ENCODE results near the gene SELENOM. TPM values are rescaled to one million over a fixed set of nuclear protein-coding genes. Genes with fewer than 3 reads are reported as not detected.
A peak's percentile ranks its signal among the peaks of the same experiment; 100 is the strongest.

SELENOM gene
- polyA plus RNA-seq, 1 experiment: 89.0 TPM

- H3K27me3 ChIP-seq (ENCODE audit: control insufficient read depth, insufficient read depth, low read length): peaks cover 7% of the 10 kb centered on the region
- H3K9me3 ChIP-seq (ENCODE audit: control insufficient read depth, insufficient read depth, low read length): no peaks in the 10 kb centered on the region; the same call in 1 of the 2 replicates
- no peak for TF ChIP-seq CTCF (IDR thresholded peaks at IDR 0.05; ENCODE audit: low read depth, low read length)
- CTCF ChIA-PET: interaction anchor here (1.2 to 1.9 kb wide), 3 partner anchors 15 to 90 kb away, joined by 3 to 6 read pairs (median 4); partner anchors contain the start of genes LIMK2, PLA2G3 and SELENOM
- POLR2A ChIA-PET: interaction anchor here (0.6 kb wide), 1 partner anchor 76 kb away, joined by 3 read pairs; no protein-coding TSS in a partner anchor
- H3K27ac ChIP-seq (ENCODE audit: low read depth, low read length): no peak within 1 kb of the TSS
- peak within 1 kb of the TSS; percentile 68 for H3K4me3 ChIP-seq (ENCODE audit: low read depth, low read length)
- DNase-seq (ENCODE audit: low read depth, low spot score): no peak
Observed at GRCh38 chr22:31122532-31123291, 15.3 kb upstream of the SELENOM start, which contains the start of gene INPP5J. Gene INPP5J, plus strand, starts transcription at chr22:31122966. Its CDS starts 49 bp downstream, at chr22:31123015.

GRCh38 chr22:31122196-31122531 lies 14.8 kb upstream of the SELENOM start:
- Histone ChIP-seq H3K4me3 (ENCODE audit: low read depth, low read length) (no peak overlapping the region), H3K27me3 (ENCODE audit: control insufficient read depth, insufficient read depth, low read length) (peaks cover 7% of the 10 kb centered on the region), H3K9me3 (ENCODE audit: control insufficient read depth, insufficient read depth, low read length) (no peaks in the 10 kb centered on the region; the same call in 1 of the 2 replicates), H3K27ac (ENCODE audit: low read depth, low read length) (no peak overlapping the region)
- TF ChIP-seq CTCF (IDR thresholded peaks at IDR 0.05; ENCODE audit: low read depth, low read length): no peak
- POLR2A ChIA-PET: interaction anchor here (0.6 kb wide), 1 partner anchor 76 kb away, joined by 3 read pairs; no protein-coding TSS in a partner anchor
- DNase-seq (ENCODE audit: low read depth, low spot score): no peak
- CTCF ChIA-PET: interaction anchor here (1.2 to 1.9 kb wide), 3 partner anchors 14 to 90 kb away, joined by 3 to 6 read pairs (median 4); partner anchors contain the start of genes LIMK2, PLA2G3 and SELENOM

- H3K27me3 ChIP-seq (ENCODE audit: control insufficient read depth, insufficient read depth, low read length): peaks cover 7% of the 10 kb centered on the region
- H3K9me3 ChIP-seq (ENCODE audit: control insufficient read depth, insufficient read depth, low read length): no peaks in the 10 kb centered on the region; the same call in 1 of the 2 replicates
- TF ChIP-seq CTCF (IDR thresholded peaks at IDR 0.05; ENCODE audit: low read depth, low read length): no peak
- no peak overlapping the region for H3K27ac ChIP-seq (ENCODE audit: low read depth, low read length)
- POLR2A ChIA-PET: no interaction called here
- CTCF ChIA-PET: interaction anchor here (1.9 kb wide), 1 partner anchor 14 kb away, joined by 6 read pairs; the partner anchor contains the start of gene SELENOM
- H3K4me3 ChIP-seq (ENCODE audit: low read depth, low read length): no peak overlapping the region
- DNase-seq (ENCODE audit: low read depth, low spot score): no peak
Observed at GRCh38 chr22:31121403-31121802, 14.0 kb upstream of the SELENOM start.

- DNase-seq (ENCODE audit: low read depth, low spot score): no peak
- Histone ChIP-seq H3K27me3 (ENCODE audit: control insufficient read depth, insufficient read depth, low read length) (peaks cover 7% of the 10 kb centered on the region), H3K27ac (ENCODE audit: low read depth, low read length) (no peak overlapping the region), H3K9me3 (ENCODE audit: control insufficient read depth, insufficient read depth, low read length) (no peaks in the 10 kb centered on the region), H3K4me3 (ENCODE audit: low read depth, low read length) (no peak overlapping the region)
- ChIA-PET POLR2A (interaction anchor here (0.6 kb wide), 1 partner anchor 24 kb away, joined by 3 read pairs; no protein-coding TSS in a partner anchor), CTCF (interaction anchor here (0.6 to 1.9 kb wide), 2 partner anchors 13 to 55 kb away, joined by 4 to 6 read pairs; partner anchors contain the start of gene SELENOM)
- TF ChIP-seq CTCF (IDR thresholded peaks at IDR 0.05; ENCODE audit: low read depth, low read length): no peak
Observed at GRCh38 chr22:31120642-31121041, 13.3 kb upstream of the SELENOM start.

- TF ChIP-seq CTCF (IDR thresholded peaks at IDR 0.05; ENCODE audit: low read depth, low read length): no peak
- H3K9me3 ChIP-seq (ENCODE audit: control insufficient read depth, insufficient read depth, low read length): no peaks in the 10 kb centered on the region
- POLR2A ChIA-PET: interaction anchor here (0.6 kb wide), 1 partner anchor 24 kb away, joined by 3 read pairs; no protein-coding TSS in a partner anchor
- no peak overlapping the region for H3K27ac ChIP-seq (ENCODE audit: low read depth, low read length)
- CTCF ChIA-PET: interaction anchor here (0.6 kb wide), 1 partner anchor 56 kb away, joined by 4 read pairs; no protein-coding TSS in a partner anchor
- H3K4me3 ChIP-seq (ENCODE audit: low read depth, low read length): no peak overlapping the region
- peaks cover 7% of the 10 kb centered on the region for H3K27me3 ChIP-seq (ENCODE audit: control insufficient read depth, insufficient read depth, low read length)
- no peak for DNase-seq (ENCODE audit: low read depth, low spot score)
Observed at GRCh38 chr22:31120230-31120629, 12.9 kb upstream of the SELENOM start.
